HEK293 (cell line): ENCODE data around the gene CHST14.
A peak's percentile ranks its signal among the peaks of the same experiment; 100 is the strongest.

Experiments used
- GLIS2 ChIP-seq: fragments of 450-650 bp; formaldehyde crosslinking; IDR thresholded peaks from 2 replicates; pipeline ENCODE4 v1.5.1; 2016; ENCODE audit warnings: missing biosample characterization, missing genetic modification characterization
- KLF1 ChIP-seq: fragments of 450-650 bp; formaldehyde crosslinking; IDR thresholded peaks from 2 replicates; pipeline ENCODE4 v1.5.1; 2016; ENCODE audit warnings: missing biosample characterization, missing genetic modification characterization
- KLF7 ChIP-seq: fragments of 450-650 bp; formaldehyde crosslinking; IDR thresholded peaks from 2 replicates; pipeline ENCODE4 v1.5.1; 2016; ENCODE audit warnings: missing biosample characterization, missing genetic modification characterization, borderline replicate concordance
- PATZ1 ChIP-seq: fragments of 450-650 bp; formaldehyde crosslinking; IDR thresholded peaks from 2 replicates; pipeline ENCODE4 v1.5.1; 2016; ENCODE audit warnings: missing biosample characterization, missing genetic modification characterization
- SP7 ChIP-seq: fragments of 450-650 bp; formaldehyde crosslinking; IDR thresholded peaks from 2 replicates; pipeline ENCODE4 v1.5.1; 2016; ENCODE audit warnings: missing biosample characterization, missing genetic modification characterization
- TRIM28 ChIP-seq: IDR thresholded peaks from 2 replicates; pipeline ENCODE4 v1.6.1; 2011; ENCODE audit warnings: low read length, control low read depth, borderline replicate concordance
- ZBTB1 ChIP-seq: fragments of 450-650 bp; formaldehyde crosslinking; IDR thresholded peaks from 2 replicates; pipeline ENCODE4 v1.5.1; 2016; ENCODE audit warnings: missing biosample characterization, missing genetic modification characterization
- ZBTB17 ChIP-seq: fragments of 450-650 bp; formaldehyde crosslinking; IDR thresholded peaks from 2 replicates; pipeline ENCODE4 v1.5.1; 2016; ENCODE audit warnings: missing biosample characterization, missing genetic modification characterization
- ZBTB21 ChIP-seq: fragments of 450-650 bp; formaldehyde crosslinking; IDR thresholded peaks from 2 replicates; pipeline ENCODE4 v1.5.1; 2017; ENCODE audit warnings: missing biosample characterization, missing genetic modification characterization
- ZIC2 ChIP-seq: fragments of 450-650 bp; formaldehyde crosslinking; IDR thresholded peaks from 2 replicates; pipeline ENCODE4 v1.5.1; 2016; ENCODE audit warnings: missing biosample characterization, missing genetic modification characterization
- ZNF114 ChIP-seq: fragments of 450-650 bp; formaldehyde crosslinking; IDR thresholded peaks from 2 replicates; pipeline ENCODE4 v1.5.0; 2017; ENCODE audit warnings: missing biosample characterization, missing genetic modification characterization
- ZNF354C ChIP-seq: fragments of 450-650 bp; formaldehyde crosslinking; IDR thresholded peaks from 2 replicates; pipeline ENCODE4 v1.5.1; 2016; ENCODE audit warnings: missing biosample characterization, missing genetic modification characterization, low read depth, borderline replicate concordance
- ZNF366 ChIP-seq: fragments of 450-650 bp; formaldehyde crosslinking; conservative IDR thresholded peaks from 2 replicates; pipeline ENCODE4 v1.5.1; 2016; ENCODE audit warnings: missing biosample characterization, missing genetic modification characterization
- ZNF404 ChIP-seq: fragments of 450-650 bp; formaldehyde crosslinking; IDR thresholded peaks from 2 replicates; pipeline ENCODE4 v1.5.1; 2017; ENCODE audit warnings: missing biosample characterization, missing genetic modification characterization
- ZNF433 ChIP-seq: fragments of 450-650 bp; formaldehyde crosslinking; IDR thresholded peaks from 2 replicates; pipeline ENCODE4 v1.5.1; 2016; ENCODE audit warnings: missing biosample characterization, missing genetic modification characterization, low read depth
- ZNF530 ChIP-seq: fragments of 450-650 bp; formaldehyde crosslinking; IDR thresholded peaks from 2 replicates; pipeline ENCODE4 v1.5.1; 2016; ENCODE audit warnings: low read depth, missing biosample characterization, missing genetic modification characterization
- ZNF600 ChIP-seq: fragments of 450-650 bp; formaldehyde crosslinking; IDR thresholded peaks from 2 replicates; pipeline ENCODE4 v1.5.1; 2016; ENCODE audit warnings: missing biosample characterization, missing genetic modification characterization
- ZNF624 ChIP-seq: fragments of 450-650 bp; formaldehyde crosslinking; IDR thresholded peaks from 2 replicates; pipeline ENCODE4 v1.5.1; 2017; ENCODE audit warnings: missing biosample characterization, missing genetic modification characterization
- ZNF776 ChIP-seq: fragments of 450-650 bp; formaldehyde crosslinking; IDR thresholded peaks from 2 replicates; pipeline ENCODE4 v1.5.0; 2017; ENCODE audit warnings: missing biosample characterization, missing genetic modification characterization, borderline replicate concordance
- ZNF777 ChIP-seq: fragments of 450-650 bp; formaldehyde crosslinking; IDR thresholded peaks from 2 replicates; pipeline ENCODE4 v1.5.1; 2017; ENCODE audit warnings: missing biosample characterization, missing genetic modification characterization, borderline replicate concordance
- ZNF792 ChIP-seq: fragments of 450-650 bp; formaldehyde crosslinking; IDR thresholded peaks from 2 replicates; pipeline ENCODE4 v1.5.1; 2016; ENCODE audit warnings: missing biosample characterization, missing genetic modification characterization
- ZSCAN30 ChIP-seq: fragments of 450-650 bp; IDR thresholded peaks from 2 replicates; pipeline ENCODE4 v1.5.1; 2018; ENCODE audit warnings: missing biosample characterization, mild to moderate bottlenecking, missing genetic modification characterization, moderate library complexity
- ZSCAN4 ChIP-seq: fragments of 450-650 bp; formaldehyde crosslinking; IDR thresholded peaks from 2 replicates; pipeline ENCODE4 v1.5.1; 2017; ENCODE audit warnings: missing biosample characterization, missing genetic modification characterization
- TF ChIP-seq, protein P1 (sequence below): fragments of 450-650 bp; formaldehyde crosslinking; IDR thresholded peaks from 2 replicates; pipeline ENCODE4 v1.5.1; 2017; ENCODE audit warnings: missing biosample characterization, missing genetic modification characterization
- TF ChIP-seq, protein P2 (sequence below): fragments of 450-650 bp; formaldehyde crosslinking; IDR thresholded peaks from 2 replicates; pipeline ENCODE4 v1.5.1; 2016; ENCODE audit warnings: missing biosample characterization, missing genetic modification characterization
- TF ChIP-seq, protein P3 (sequence below): fragments of 450-650 bp; formaldehyde crosslinking; IDR thresholded peaks from 2 replicates; pipeline ENCODE4 v1.5.1; 2016; ENCODE audit warnings: missing biosample characterization, missing genetic modification characterization
- TF ChIP-seq, protein P4 (sequence below): fragments of 450-650 bp; formaldehyde crosslinking; IDR thresholded peaks from 2 replicates; pipeline ENCODE4 v1.5.1; 2016; ENCODE audit warnings: missing biosample characterization, missing genetic modification characterization
- TF ChIP-seq, protein P5 (sequence below): fragments of 450-650 bp; formaldehyde crosslinking; IDR thresholded peaks from 2 replicates; pipeline ENCODE4 v1.5.1; 2017; ENCODE audit warnings: missing biosample characterization, missing genetic modification characterization

CHST14 gene

GRCh38 chr15:40430271-40430805 lies 40.4 kb upstream of the CHST14 start (continued):
- TF ChIP-seq ZBTB1 (tag by site-specific recombination) (no peak), ZNF114 (tag by site-specific recombination) (no peak), ZNF404 (tag by site-specific recombination) (no peak), ZNF433 (tag by site-specific recombination) (no peak), SP7 (peak; percentile 93), GLIS2 (tag by site-specific recombination) (0 out of 2 replicates have a peak, but pooled peaks have one; percentile 19), ZNF366 (peak; percentile 67), ZIC2 (tag by site-specific recombination) (peak; percentile 34; the same call in 1 of the 2 replicates), ZNF776 (tag by site-specific recombination) (no peak), KLF1 (tag by site-specific recombination) (peak; percentile 40; the same call in 1 of the 2 replicates), ZBTB21 (tag by site-specific recombination) (no peak), ZBTB17 (tag by site-specific recombination) (peak; percentile 98), TRIM28 (peak; percentile 69; the same call in 1 of the 2 replicates), ZNF792 (tag by site-specific recombination) (no peak), ZNF600 (tag by site-specific recombination) (peak; percentile 99), ZNF624 (tag by site-specific recombination) (no peak), KLF7 (tag by site-specific recombination) (no peak), ZNF354C (tag by site-specific recombination) (no peak), ZSCAN30 (no peak), ZSCAN4 (tag by site-specific recombination) (no peak), ZNF530 (tag by site-specific recombination) (no peak), PATZ1 (tag by site-specific recombination) (peak; percentile 57), ZNF777 (tag by site-specific recombination) (no peak)
- TF ChIP-seq, protein P1, sequence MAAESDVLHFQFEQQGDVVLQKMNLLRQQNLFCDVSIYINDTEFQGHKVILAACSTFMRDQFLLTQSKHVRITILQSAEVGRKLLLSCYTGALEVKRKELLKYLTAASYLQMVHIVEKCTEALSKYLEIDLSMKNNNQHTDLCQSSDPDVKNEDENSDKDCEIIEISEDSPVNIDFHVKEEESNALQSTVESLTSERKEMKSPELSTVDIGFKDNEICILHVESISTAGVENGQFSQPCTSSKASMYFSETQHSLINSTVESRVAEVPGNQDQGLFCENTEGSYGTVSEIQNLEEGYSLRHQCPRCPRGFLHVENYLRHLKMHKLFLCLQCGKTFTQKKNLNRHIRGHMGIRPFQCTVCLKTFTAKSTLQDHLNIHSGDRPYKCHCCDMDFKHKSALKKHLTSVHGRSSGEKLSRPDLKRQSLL (tag by site-specific recombination) = 0 out of 2 replicates have a peak, but pooled peaks have one; percentile 10
- TF ChIP-seq, protein P2, sequence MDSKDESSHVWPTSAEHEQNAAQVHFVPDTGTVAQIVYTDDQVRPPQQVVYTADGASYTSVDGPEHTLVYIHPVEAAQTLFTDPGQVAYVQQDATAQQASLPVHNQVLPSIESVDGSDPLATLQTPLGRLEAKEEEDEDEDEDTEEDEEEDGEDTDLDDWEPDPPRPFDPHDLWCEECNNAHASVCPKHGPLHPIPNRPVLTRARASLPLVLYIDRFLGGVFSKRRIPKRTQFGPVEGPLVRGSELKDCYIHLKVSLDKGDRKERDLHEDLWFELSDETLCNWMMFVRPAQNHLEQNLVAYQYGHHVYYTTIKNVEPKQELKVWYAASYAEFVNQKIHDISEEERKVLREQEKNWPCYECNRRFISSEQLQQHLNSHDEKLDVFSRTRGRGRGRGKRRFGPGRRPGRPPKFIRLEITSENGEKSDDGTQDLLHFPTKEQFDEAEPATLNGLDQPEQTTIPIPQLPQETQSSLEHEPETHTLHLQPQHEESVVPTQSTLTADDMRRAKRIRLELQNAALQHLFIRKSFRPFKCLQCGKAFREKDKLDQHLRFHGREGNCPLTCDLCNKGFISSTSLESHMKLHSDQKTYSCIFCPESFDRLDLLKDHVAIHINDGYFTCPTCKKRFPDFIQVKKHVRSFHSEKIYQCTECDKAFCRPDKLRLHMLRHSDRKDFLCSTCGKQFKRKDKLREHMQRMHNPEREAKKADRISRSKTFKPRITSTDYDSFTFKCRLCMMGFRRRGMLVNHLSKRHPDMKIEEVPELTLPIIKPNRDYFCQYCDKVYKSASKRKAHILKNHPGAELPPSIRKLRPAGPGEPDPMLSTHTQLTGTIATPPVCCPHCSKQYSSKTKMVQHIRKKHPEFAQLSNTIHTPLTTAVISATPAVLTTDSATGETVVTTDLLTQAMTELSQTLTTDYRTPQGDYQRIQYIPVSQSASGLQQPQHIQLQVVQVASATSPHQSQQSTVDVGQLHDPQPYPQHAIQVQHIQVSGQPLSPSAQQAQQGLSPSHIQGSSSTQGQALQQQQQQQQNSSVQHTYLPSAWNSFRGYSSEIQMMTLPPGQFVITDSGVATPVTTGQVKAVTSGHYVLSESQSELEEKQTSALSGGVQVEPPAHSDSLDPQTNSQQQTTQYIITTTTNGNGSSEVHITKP (tag by site-specific recombination) = peak; percentile 82
- TF ChIP-seq, protein P3, sequence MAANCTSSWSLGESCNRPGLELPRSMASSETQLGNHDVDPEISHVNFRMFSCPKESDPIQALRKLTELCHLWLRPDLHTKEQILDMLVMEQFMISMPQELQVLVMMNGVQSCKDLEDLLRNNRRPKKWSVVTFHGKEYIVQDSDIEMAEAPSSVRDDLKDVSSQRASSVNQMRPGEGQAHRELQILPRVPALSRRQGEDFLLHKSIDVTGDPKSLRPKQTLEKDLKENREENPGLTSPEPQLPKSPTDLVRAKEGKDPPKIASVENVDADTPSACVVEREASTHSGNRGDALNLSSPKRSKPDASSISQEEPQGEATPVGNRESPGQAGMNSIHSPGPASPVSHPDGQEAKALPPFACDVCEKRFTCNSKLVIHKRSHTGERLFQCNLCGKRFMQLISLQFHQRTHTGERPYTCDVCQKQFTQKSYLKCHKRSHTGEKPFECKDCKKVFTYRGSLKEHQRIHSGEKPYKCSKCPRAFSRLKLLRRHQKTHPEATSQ (tag by site-specific recombination) = no peak
- TF ChIP-seq, protein P4, sequence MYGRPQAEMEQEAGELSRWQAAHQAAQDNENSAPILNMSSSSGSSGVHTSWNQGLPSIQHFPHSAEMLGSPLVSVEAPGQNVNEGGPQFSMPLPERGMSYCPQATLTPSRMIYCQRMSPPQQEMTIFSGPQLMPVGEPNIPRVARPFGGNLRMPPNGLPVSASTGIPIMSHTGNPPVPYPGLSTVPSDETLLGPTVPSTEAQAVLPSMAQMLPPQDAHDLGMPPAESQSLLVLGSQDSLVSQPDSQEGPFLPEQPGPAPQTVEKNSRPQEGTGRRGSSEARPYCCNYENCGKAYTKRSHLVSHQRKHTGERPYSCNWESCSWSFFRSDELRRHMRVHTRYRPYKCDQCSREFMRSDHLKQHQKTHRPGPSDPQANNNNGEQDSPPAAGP = no peak; the same call in 1 of the 2 replicates
- TF ChIP-seq, protein P5, sequence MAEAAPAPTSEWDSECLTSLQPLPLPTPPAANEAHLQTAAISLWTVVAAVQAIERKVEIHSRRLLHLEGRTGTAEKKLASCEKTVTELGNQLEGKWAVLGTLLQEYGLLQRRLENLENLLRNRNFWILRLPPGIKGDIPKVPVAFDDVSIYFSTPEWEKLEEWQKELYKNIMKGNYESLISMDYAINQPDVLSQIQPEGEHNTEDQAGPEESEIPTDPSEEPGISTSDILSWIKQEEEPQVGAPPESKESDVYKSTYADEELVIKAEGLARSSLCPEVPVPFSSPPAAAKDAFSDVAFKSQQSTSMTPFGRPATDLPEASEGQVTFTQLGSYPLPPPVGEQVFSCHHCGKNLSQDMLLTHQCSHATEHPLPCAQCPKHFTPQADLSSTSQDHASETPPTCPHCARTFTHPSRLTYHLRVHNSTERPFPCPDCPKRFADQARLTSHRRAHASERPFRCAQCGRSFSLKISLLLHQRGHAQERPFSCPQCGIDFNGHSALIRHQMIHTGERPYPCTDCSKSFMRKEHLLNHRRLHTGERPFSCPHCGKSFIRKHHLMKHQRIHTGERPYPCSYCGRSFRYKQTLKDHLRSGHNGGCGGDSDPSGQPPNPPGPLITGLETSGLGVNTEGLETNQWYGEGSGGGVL = peak; percentile 69
